NCI-H2081 (cell line): ENCODE results near the gene FAM229B.
"Not testable (repeated sequence)": the region's sequence is repeated elsewhere in the genome, so short reads cannot be mapped to it uniquely, and the experiment has no call there.

Experiments used
- DNase-seq, 2 experiments: peaks; one replicate each; lab custom pipeline; 2025; lab: John Stamatoyannopoulos, UW

The FAM229B gene

DNA sequence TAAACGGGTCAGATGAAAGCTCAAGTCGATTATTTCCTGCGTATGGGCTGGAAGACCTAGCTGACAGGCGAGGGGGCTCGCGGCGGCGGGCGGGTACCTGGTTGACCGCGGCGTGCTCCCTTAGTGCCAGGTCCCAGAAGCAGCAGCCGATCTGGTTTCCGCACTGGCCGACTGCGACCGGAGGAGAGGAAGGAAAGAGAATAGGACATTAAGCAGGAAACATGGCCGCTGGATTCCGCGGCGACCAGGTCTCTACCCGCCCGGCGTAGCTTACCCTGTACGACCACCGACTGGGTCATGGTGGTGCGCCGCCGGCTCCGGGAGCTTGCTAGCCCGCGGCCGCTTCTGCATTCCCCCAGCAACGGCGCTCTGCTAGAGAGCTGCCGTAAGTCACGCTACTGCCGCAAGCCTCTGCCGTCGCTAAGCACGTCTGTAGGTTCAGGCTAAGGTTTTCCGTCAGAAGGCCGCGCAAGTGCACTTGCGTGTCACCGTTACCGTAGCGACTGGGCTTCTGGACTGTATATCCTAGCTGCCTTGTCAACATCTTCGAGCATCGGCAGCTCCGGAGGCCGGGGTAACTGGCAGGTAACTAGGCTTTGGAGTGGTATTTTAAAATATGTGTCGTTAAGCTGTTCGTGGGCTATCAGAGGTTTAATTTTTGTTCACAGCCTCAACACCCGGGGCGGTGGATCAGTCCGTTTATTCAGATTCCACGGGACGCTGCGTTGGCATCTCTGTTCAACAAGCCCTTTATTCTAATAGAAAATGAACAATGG is at the start of gene FAM229B, which contains the start of gene TUBE1:
TSS of gene FAM229B (plus strand) at position 456 of the 776 bp plus-strand sequence. CDS start 11,693 bp downstream, outside the sequence.
TSS of gene TUBE1 (minus strand) at position 347 of the 776 bp plus-strand sequence. CDS start at position 299, 48 bp downstream.
- peak; percentile 87 to 95 for DNase-seq

DNA sequence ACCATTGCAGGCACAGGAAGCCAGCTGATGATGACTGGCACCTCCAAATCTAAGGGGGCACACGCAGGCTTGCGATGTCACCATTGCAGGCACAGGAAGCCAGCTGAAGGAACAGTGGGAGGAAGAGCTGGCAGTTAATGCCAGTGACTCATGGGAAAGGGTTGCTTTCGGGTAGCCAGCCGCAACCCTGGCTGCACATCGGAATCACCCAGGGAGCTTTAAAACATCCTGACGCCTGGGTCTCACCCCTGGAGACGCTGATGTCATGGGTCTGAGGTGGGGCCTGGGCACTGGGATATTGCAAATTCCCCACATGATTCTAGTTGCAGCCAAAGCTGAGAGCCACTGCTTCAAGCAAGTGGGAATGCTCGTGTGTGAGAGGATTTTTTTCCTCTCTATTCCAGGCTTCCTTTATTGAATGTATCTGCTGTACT is 49.6 kb upstream of the FAM229B start:
- no peak for DNase-seq

DNA sequence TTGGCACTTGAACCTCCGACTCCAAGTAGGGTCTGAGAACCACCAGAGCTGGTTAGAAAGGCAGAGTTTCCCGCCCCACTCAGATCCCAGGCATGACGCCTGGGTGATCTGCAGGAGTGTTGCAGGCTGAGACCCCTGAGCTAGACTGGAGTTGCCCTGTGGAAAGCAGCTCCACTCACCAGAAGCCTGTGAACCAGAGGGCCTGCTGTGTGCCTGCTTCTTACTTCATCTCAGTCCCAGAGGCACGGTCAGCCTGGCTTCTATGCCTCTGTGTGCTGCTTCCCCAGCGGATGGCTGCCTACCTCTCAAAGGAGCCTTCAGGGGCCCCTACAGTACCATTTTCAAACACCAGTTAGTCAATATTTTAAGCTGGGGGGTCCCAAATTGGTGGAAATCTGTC is 49.1 kb upstream of the FAM229B start:
- DNase-seq: no peak

- no peak for DNase-seq
Observed at GRCh38 chr6:112038756-112039430, 48.5 kb upstream of the FAM229B start.

GRCh38 chr6:112039431-112039770 is 48.0 kb upstream of the FAM229B start:
- no peak for DNase-seq

GRCh38 chr6:112040956-112041355 is 46.4 kb upstream of the FAM229B start:
- DNase-seq: no peak

DNA sequence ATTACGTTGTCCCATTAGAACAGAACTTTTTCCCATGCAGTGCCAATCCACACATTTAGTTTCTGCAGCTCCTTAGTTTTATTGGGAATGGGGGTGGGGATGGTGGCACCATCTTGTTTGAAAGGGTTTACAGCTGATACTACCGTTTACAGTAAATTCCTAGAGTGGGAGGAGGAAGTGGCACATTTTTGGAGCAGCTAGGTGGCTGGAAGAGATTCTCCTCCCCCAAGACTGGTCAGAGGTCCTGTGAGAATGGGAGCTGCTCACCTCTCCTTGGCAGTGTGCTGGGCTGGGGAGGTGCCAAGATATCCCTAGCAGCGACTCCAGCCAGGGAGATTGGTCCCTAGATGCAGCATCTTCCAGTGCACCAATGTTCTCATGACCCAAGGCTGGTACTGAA is 45.9 kb upstream of the FAM229B start:
- no peak for DNase-seq

GRCh38 chr6:112043032-112044007 is 44.1 kb upstream of the FAM229B start:
- DNase-seq: peak; percentile 82 to 85

DNA sequence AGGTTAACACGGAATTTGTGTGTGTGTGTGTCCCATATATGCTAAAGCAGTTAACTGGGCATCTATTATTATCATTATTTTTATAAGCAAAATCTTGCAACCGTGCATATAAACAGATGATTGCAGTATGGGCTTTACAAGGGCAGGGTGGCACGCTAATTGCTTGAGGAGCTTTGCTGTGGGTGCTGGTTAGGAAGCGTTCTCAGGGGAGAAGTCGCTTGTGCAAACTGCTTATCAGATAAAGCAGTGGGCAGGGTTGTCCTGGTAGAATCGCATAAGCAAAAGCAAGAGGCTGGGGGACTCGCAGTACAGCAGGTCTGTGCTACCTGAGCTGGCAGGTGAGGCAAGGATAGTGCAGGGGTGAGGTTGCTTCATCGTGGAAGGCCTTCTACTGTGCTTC is 43.2 kb upstream of the FAM229B start:
- DNase-seq: no peak

- no peak for DNase-seq
Observed at GRCh38 chr6:112044856-112045255, 42.5 kb upstream of the FAM229B start.

DNA sequence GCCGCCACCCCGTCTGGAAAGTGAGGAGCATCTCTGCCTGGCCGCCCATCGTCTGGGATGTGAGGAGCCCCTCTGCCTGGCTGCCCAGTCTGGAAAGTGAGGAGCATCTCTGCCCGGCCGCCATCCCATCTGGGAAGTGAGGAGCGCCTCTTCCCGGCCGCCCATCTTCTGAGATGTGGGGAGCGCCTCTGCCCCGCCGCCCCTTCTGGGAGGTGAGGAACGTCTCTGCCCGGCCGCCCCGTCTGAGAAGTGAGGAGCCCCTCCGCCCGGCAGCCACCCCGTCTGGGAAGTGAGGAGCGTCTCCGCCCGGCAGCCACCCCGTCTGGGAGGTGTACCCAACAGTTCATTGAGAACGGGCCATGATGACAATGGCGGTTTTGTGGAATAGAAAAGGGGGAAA is 39.9 kb upstream of the FAM229B start:
- not testable (repeated sequence) for DNase-seq

DNA sequence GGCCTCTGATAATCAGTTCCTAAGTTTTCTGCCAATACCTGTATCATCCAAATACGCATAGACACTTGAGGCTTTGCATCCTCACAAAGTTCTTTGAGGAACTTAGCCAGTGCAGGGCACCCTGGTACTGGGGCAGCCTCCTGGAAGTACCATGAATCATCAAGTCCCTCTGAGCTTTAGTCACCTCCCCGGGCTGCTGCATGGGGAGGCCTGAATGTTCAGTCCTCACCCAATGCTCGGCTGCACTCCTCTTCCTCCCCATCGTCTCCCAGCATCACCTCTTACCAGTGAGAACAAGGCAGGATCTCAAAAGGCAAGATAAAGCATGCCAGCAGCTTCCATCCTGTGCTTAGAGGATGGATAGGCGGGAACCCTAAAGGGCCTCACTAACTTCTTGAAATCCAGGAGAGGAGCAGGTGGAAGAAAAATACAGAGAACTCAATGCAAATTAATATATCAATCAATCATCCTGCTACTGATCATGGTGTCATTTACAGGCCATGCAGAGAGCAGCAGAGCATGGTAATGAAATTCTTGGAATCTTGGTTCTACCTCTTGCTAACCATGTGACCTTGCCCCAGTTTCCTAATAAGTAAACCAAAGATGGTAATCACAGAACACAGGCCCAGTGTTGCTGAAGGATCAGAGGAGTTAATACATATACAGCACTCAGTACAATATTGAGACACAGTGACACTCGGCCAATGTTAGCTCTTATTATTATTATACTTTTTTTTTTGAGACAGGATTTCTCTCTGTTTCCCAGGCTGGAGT is 38.2 kb upstream of the FAM229B start:
- DNase-seq: no peak

- DNase-seq: no peak
Observed at GRCh38 chr6:112049996-112050395, 37.4 kb upstream of the FAM229B start.

DNA sequence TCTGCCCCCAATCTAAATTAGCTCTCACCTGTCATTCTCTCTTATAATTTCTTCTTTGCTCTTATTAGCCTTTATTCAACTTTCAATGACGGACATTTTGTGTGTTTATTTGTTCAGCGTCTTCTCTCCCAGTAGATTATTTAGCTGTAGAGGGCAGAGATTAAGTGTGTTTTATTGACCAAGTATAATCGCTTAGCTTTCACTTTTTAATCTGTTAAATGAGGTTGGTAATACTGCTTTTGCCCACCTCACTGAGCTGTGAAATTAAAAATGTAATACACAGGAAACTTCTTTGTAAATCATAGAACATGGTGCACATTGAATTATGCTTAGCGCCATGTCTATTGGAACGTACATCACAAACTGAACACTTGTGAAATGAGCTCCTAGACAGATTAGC is 37.0 kb upstream of the FAM229B start:
- DNase-seq: no peak

DNA sequence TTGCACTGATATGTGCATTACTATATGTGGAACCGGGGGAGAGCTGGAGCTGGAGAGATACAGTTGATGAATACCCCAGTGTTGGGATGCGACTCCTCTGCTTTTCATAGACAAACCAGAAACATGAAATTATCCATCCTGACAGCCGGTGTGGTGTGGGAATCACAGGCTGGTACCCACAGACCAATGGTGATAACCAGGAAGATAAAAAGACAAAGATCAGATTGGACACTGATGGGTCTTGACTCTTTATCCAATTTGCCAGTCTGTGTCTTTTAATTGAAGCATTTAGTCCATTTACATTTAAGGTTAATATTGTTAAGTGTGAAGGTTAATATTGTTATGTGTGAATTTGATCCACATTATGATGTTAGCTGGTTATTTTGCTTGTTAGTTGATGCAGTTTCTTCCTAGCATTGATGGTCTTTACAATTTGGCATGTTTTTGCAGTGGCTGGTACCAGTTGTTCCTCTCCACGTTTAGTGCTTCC is 36.1 kb upstream of the FAM229B start:
- not testable (repeated sequence) for DNase-seq

DNA sequence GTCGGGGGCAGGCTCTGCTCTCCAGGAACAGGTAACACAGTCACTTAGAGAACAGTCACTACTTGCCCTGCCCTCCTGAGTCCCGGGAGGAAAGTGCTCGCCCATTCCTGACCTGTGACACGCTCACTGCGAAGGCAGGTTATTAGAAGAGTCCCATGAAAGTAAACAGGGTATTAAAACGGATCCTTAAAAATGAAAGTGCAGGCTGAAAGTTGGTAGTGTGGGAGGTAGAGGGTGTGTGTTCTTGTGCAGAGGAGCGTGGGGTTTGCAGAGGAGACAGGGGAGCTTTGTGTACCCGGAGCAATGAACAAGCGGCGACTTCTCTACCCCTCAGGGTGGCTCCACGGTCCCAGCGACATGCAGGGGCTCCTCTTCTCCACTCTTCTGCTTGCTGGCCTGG is 33.4 kb upstream of the FAM229B start, which contains the start of gene CCN6:
TSS of gene CCN6 (plus strand) at position 104 of the 400 bp plus-strand sequence. CDS start at position 358, 254 bp downstream.
- DNase-seq: no peak

GRCh38 chr6:112054555-112055190 is 32.7 kb upstream of the FAM229B start:
- DNase-seq: no peak

DNA sequence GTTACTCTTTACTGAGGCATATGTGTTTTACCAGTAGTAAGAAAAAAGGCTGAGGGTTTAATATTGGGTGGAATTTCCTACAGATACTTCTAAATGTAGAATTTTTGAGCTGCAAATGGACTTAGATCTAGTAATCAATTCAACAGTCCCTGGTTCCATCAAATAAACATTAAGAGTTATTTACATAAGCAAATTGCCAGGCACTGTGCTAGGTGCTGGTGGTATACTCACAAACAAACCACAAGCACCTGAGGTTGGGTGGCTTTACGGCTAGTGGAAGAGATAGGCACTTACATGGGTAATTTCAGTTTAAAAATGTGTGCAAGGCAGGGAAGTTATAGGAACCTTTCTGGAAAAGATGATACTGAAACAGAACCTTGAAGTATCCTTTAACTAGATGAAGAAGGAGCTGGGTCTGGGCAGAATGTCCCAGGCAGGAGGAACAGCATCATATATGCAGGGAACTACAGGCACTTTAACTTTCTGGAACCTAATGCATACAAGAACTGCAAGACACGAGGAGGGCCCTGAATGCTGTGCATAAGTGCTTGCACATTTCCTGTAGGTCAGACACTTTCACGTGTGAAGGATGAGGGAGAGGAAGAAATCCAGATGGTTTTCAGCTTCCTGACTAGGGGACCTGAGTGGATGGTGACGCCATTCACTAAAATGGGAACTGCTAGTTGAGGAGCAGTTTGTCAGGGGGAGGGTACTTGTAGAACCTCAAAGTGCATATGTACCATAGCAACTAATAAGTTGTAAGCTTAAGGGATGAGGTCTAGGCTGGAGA is 29.0 kb upstream of the FAM229B start:
- DNase-seq: no peak

DNA sequence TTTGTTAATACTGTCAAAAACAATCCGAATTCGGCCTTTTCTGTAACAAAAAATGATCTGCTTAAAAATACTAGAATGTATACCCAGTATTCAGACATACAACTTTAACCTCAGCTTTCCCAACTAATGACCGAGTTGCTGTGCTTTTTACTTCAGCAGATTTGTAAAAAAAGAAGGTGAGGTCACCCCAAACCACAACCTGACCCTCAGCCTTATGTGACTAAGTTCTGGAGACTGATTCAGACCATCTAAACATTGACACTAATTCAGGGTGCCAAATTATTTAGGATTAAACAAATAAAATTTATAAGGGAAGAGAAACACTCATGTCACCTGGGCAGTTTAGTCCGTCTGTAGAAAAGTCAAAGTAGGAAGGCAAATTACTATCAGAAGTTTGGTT is 25.8 kb upstream of the FAM229B start:
- no peak for DNase-seq

DNA sequence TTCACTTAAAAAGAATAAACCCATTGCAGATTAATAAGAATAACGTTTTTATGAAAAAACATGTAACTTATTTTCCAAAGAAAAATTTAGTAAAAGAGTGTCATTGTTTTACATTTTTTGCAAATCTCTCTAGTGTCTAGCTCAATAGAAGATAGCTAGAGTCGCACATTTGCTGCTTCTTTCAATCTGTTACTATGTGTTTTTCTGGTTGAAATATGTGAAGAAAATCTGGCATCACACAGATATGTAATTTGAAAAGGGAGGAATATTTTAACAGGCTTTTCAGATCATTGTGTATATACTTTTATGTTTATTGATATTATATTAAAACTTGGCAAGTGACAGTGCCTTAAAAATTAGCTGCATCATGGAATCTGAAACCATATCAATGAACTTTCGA is 24.4 kb upstream of the FAM229B start:
- DNase-seq: no peak
